OCI-LY7 (cell line): ENCODE results near the gene KIRREL1.

ENCODE experiments used
- EZH2phosphoT487 ChIP-seq: fragments of 200-600 bp; sonication (generic); IDR thresholded peaks from 2 replicates; pipeline ENCODE4 v1.6.1; 2018; ENCODE audit warnings: low read depth, borderline replicate concordance, mild to moderate bottlenecking, mixed run types, antibody characterized with exemption, low read length, moderate library complexity, mixed read lengths
- TF ChIP-seq, protein P1 (sequence below): fragments of 200-600 bp; sonication (generic); conservative IDR thresholded peaks from 2 replicates; pipeline ENCODE4 v1.5.1; 2014; ENCODE audit warnings: mild to moderate bottlenecking, antibody characterized with exemption, low read length, moderate library complexity, mixed read lengths

GRCh38 chr1:158147401-158147800 lies 154.0 kb downstream of the KIRREL1 start:
- TF ChIP-seq, protein P1, sequence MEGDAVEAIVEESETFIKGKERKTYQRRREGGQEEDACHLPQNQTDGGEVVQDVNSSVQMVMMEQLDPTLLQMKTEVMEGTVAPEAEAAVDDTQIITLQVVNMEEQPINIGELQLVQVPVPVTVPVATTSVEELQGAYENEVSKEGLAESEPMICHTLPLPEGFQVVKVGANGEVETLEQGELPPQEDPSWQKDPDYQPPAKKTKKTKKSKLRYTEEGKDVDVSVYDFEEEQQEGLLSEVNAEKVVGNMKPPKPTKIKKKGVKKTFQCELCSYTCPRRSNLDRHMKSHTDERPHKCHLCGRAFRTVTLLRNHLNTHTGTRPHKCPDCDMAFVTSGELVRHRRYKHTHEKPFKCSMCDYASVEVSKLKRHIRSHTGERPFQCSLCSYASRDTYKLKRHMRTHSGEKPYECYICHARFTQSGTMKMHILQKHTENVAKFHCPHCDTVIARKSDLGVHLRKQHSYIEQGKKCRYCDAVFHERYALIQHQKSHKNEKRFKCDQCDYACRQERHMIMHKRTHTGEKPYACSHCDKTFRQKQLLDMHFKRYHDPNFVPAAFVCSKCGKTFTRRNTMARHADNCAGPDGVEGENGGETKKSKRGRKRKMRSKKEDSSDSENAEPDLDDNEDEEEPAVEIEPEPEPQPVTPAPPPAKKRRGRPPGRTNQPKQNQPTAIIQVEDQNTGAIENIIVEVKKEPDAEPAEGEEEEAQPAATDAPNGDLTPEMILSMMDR = no peak
- TF ChIP-seq EZH2phosphoT487 = no peak
